Stimulated activated effector memory CD8-positive, alpha-beta T cell treated with anti-CD3 and anti-CD28 coated beads, Interleukin-12 subunit alpha, Interleukin-12 subunit beta, amount 100 ng/mL, for 72 hours (primary cell): ENCODE measurements around the gene CAMK2A.

Source experiments
- ATAC-seq: fragments of 150-1000 bp; cut with Tn5 transposase; 2 replicates; pipeline ENCODE4 v1.10.0; 2021
- DNase-seq, 2 donors: peaks; one replicate each; pipeline ENCODE4 v3.0.0; 2021 to 2022; ENCODE audit warnings: low spot score in 2 of 2
- H3K27ac Mint-ChIP-seq: one replicate; pipeline ENCODE4 v1.8.0; 2022; ENCODE audit warnings: mild to moderate bottlenecking, mixed read lengths
- H3K36me3 Mint-ChIP-seq: one replicate; pipeline ENCODE4 v1.8.0; 2022; ENCODE audit warnings: mild to moderate bottlenecking, mixed read lengths
- H3K4me1 Mint-ChIP-seq: one replicate; pipeline ENCODE4 v1.8.0; 2022; ENCODE audit warnings: mixed read lengths
- H3K4me3 Mint-ChIP-seq: one replicate; pipeline ENCODE4 v1.8.0; 2022; ENCODE audit warnings: mild to moderate bottlenecking, mixed read lengths
- H3K9me3 Mint-ChIP-seq: one replicate; pipeline ENCODE4 v1.8.0; 2022; ENCODE audit warnings: mixed read lengths

Gene CAMK2A

GRCh38 chr5:150181766-150182545 is 107.6 kb downstream of the CAMK2A start:
- H3K36me3 Mint-ChIP-seq, result no peaks in the 10 kb centered on the region
- no peak overlapping the region for H3K4me3 Mint-ChIP-seq
- H3K9me3 Mint-ChIP-seq, result no peaks in the 10 kb centered on the region
- no peak for ATAC-seq
- H3K27ac Mint-ChIP-seq, result no peak overlapping the region
- H3K4me1 Mint-ChIP-seq, result no peaks in the 10 kb centered on the region
- DNase-seq, result no peak

DNA sequence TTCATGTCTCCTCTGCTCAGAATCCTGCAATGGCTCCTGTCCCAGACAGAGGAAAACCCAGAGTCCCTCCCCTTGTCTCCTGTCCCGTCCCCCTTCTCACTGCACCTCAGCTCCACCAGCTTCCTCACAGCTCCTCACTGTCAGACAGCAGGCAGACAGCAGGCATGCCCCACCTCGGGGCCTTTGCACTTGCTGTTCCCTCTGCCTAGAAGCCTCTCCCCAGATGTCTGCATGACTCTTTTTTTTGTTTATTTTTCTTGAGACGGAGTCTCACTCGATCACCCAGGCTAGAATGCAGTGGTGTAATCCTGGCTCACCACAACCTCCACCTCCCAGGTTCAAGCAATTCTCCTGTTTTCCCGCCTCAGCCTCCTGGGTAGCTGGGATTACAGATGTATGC is 108.5 kb downstream of the CAMK2A start:
- Mint-ChIP-seq H3K4me3 (no peak overlapping the region), H3K4me1 (no peaks in the 10 kb centered on the region), H3K27ac (peak overlapping the region; percentile 23), H3K36me3 (no peaks in the 10 kb centered on the region), H3K9me3 (no peaks in the 10 kb centered on the region)
- no peak for DNase-seq
- ATAC-seq, result no peak

- H3K36me3 Mint-ChIP-seq, result no peaks in the 10 kb centered on the region
- ATAC-seq (no peak), DNase-seq (no peak)
- H3K4me1 Mint-ChIP-seq, result no peaks in the 10 kb centered on the region
- H3K27ac Mint-ChIP-seq, result peak overlapping the region; percentile 23
- no peak overlapping the region for H3K4me3 Mint-ChIP-seq
- H3K9me3 Mint-ChIP-seq, result no peaks in the 10 kb centered on the region
Measured at GRCh38 chr5:150180241-150181026, 109.1 kb downstream of the CAMK2A start.

DNA sequence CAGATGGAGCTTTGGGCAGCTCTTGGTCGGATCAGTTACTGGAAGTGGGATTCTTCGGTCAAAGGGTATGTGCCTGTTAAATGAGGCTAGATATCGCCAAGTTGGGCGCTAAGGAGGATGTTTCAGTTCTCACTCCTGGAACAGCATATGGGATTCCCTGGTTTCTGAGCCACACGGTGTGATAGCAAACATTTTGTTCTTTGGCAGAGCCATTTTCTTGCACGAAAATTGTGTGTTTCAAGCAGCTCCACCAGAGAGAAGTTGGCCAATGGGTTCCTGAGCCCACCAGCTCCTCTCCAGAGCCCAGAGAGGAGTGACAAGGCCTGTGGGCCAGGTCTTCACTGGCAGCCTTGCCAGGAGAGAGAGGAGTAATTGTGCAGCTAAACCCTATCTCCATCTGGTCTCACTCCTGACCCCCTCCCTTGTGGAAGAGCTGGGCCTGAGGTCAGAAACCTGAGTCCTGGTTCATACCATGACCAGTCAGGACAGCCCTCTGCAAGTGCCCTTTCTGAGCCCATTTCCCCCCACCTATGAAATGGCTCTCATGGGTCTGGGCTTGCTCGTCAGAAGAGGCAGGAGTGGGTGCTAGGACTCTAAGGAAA is 110.5 kb downstream of the CAMK2A start:
- no peak for ATAC-seq
- H3K4me1 Mint-ChIP-seq, result no peaks in the 10 kb centered on the region
- no peak overlapping the region for H3K27ac Mint-ChIP-seq
- no peak overlapping the region for H3K4me3 Mint-ChIP-seq
- H3K36me3 Mint-ChIP-seq, result no peaks in the 10 kb centered on the region
- no peak for DNase-seq
- H3K9me3 Mint-ChIP-seq, result no peaks in the 10 kb centered on the region

- H3K4me1 Mint-ChIP-seq, result no peaks in the 10 kb centered on the region
- H3K9me3 Mint-ChIP-seq, result no peaks in the 10 kb centered on the region
- no peak overlapping the region for H3K4me3 Mint-ChIP-seq
- DNase-seq (no peak), ATAC-seq (no peak)
- no peak overlapping the region for H3K27ac Mint-ChIP-seq
- H3K36me3 Mint-ChIP-seq, result no peaks in the 10 kb centered on the region
Measured at GRCh38 chr5:150178262-150178661, 111.3 kb downstream of the CAMK2A start.

GRCh38 chr5:150177721-150178120 is 111.9 kb downstream of the CAMK2A start:
- no peaks in the 10 kb centered on the region for H3K9me3 Mint-ChIP-seq
- ATAC-seq (no peak), DNase-seq (no peak)
- no peak overlapping the region for H3K27ac Mint-ChIP-seq
- no peak overlapping the region for H3K4me3 Mint-ChIP-seq
- H3K36me3 Mint-ChIP-seq, result no peaks in the 10 kb centered on the region
- H3K4me1 Mint-ChIP-seq, result no peaks in the 10 kb centered on the region

GRCh38 chr5:150176745-150177477 is 112.7 kb downstream of the CAMK2A start:
- no peaks in the 10 kb centered on the region for H3K36me3 Mint-ChIP-seq
- no peak overlapping the region for H3K4me3 Mint-ChIP-seq
- DNase-seq, result no peak
- no peak for ATAC-seq
- H3K27ac Mint-ChIP-seq, result no peak overlapping the region
- H3K4me1 Mint-ChIP-seq, result no peaks in the 10 kb centered on the region
- H3K9me3 Mint-ChIP-seq, result no peaks in the 10 kb centered on the region

DNA sequence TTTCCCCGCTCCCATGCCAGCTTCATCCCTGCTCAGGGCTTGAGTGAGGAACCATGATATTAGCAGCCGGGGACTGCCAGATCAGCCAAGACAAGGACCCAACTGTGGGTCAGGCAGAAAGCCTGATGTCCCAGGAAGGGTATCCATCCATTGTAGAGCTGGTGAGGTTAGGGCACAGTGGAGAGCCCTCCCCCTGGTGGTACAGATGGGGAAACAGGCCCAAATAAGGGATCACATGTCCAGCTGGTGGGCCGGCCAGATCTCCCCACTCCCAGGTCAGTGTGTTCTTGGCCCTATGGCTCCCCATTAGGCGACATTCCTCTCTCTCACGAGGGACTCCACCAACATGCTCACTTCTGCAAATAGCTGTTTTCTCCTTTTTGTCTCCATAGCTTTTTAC is 114.0 kb downstream of the CAMK2A start:
- no peak overlapping the region for H3K27ac Mint-ChIP-seq
- DNase-seq, result no peak
- ATAC-seq, result no peak
- H3K4me3 Mint-ChIP-seq, result no peak overlapping the region
- no peaks in the 10 kb centered on the region for H3K36me3 Mint-ChIP-seq
- H3K9me3 Mint-ChIP-seq, result no peaks in the 10 kb centered on the region
- H3K4me1 Mint-ChIP-seq, result no peaks in the 10 kb centered on the region

GRCh38 chr5:150175076-150175475 is 114.5 kb downstream of the CAMK2A start:
- Mint-ChIP-seq H3K36me3 (no peaks in the 10 kb centered on the region), H3K27ac (no peak overlapping the region), H3K9me3 (no peaks in the 10 kb centered on the region), H3K4me1 (no peaks in the 10 kb centered on the region), H3K4me3 (no peak overlapping the region)
- DNase-seq (no peak), ATAC-seq (no peak)

DNA sequence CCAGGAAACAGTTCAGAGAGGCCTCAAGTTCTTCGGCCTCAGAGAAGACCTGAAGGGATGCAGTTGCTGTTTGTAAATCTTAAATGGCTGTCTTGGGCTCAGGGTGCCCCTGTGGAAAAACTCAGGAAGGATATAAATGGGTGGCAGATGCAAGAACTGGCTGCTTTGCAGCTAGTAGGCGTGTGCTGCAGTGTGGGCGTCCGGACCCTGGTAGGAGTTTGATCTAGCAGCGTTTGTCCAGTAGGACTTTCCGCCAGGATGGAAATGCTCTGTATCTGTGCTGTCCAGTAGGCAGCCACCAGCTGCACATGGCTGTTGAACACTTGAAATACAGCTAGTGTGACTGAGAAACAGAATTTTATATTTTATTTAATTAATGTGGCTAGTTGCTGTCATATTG is 115.3 kb downstream of the CAMK2A start:
- Mint-ChIP-seq H3K36me3 (no peaks in the 10 kb centered on the region), H3K4me1 (no peaks in the 10 kb centered on the region), H3K9me3 (no peaks in the 10 kb centered on the region), H3K27ac (no peak overlapping the region), H3K4me3 (no peak overlapping the region)
- DNase-seq (no peak), ATAC-seq (no peak)

DNA sequence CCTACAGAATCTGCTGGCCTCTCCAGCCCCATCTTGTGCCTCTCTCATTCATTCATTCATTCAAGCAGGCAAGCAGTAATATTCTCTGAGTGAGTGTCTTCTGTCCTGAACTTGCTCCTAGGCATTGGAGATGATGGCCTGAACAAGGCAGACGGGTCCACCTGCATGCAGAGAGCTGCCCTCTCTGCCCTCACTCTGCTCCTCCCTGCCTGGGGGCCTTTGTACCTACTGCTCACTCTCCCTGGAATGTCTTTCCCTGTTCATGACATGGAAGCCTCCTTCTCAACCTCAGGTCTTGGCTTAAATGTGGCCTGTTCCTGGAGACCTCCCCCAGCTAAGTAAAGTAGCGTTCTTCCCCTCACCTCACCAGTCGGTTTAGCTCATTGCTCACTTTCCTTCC is 116.4 kb downstream of the CAMK2A start:
- Mint-ChIP-seq H3K4me1 (no peaks in the 10 kb centered on the region), H3K36me3 (no peaks in the 10 kb centered on the region), H3K9me3 (no peaks in the 10 kb centered on the region), H3K4me3 (no peak overlapping the region), H3K27ac (no peak overlapping the region)
- no peak for DNase-seq
- ATAC-seq, result no peak

DNA sequence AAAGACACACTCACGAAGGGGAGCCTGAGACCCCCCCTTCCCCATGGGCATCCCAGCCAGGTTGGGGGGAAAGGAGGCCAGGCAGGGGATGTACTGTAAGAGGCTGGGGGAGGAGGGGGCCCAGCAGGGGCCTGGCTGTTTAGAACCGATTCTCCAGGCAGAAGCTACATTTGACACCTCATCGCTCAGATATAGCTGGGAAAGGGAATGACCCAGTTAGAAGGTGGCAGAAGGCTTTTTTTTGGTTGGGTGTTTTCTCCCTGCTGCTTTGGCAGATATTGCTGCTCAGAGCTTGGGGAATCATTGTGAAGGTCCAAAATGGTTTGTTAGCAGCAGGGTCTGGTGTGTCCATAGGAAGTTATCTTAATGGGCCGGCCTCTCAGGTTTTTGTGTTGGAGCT is 117.0 kb downstream of the CAMK2A start:
- no peaks in the 10 kb centered on the region for H3K4me1 Mint-ChIP-seq

DNA sequence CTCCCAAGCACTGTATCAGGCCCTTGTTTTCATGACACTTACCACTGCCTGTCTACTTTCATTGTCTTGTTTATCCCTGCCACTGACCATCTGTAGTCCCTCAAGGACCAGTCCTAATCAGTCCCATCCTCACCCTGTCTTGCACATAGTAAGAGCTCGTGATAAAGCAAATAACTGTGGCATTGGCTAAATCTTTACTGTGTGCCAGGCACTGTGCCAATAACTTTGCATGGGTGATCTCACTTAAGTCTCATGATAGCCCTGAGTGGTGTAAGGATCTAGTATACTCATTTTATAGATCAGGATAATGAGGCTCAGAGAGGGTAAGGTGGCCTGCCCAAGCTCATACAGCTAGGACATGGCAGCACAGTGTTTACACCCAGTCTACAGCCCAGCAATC is 117.4 kb downstream of the CAMK2A start:
- Mint-ChIP-seq H3K27ac (no peak overlapping the region), H3K36me3 (no peaks in the 10 kb centered on the region), H3K4me1 (no peaks in the 10 kb centered on the region), H3K4me3 (no peak overlapping the region), H3K9me3 (no peaks in the 10 kb centered on the region)
- DNase-seq (no peak), ATAC-seq (peak; percentile 34)

More for the DNA sequence above, 117.0 kb downstream of the CAMK2A start:
- DNase-seq (no peak), ATAC-seq (no peak)
- Mint-ChIP-seq H3K9me3 (no peaks in the 10 kb centered on the region), H3K36me3 (no peaks in the 10 kb centered on the region), H3K4me3 (no peak overlapping the region), H3K27ac (no peak overlapping the region)
